Non-pigmented ciliary epithelial cell (primary cell): ENCODE results near the gene QPCT.
"Not testable (repeated sequence)": the region's sequence is repeated elsewhere in the genome, so short reads cannot be mapped to it uniquely, and the experiment has no call there.

Source experiments
- DNase-seq: peaks from one replicate; pipeline ENCODE4 v3.0.0-alpha.2; 2010; ENCODE audit warnings: low read depth

QPCT gene

GRCh38 chr2:37344453-37345361 lies at the start of gene QPCT:
Gene QPCT, plus strand, starts transcription at chr2:37344630. Its CDS starts 102 bp downstream, at chr2:37344732.
- no peak for DNase-seq

DNA sequence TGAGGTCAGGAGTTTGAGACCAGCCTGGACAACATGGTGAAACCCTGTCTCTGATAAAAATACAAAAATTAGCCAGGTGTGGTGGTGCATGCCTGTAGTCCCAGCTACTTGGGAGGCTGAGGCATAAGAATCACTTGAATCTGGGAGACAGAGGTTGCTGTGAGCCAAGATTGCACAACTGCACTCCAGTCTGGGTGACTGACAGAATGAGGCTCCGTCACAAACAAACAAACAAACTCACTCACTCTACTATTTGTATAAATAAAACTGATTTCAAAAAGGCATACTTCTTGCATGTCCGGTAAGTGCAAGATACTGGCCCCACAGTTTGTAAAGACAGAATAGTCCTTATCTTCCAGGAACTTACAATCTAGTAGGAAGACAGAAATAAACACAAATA lies 49.6 kb upstream of the QPCT start:
- not testable (repeated sequence) for DNase-seq

DNA sequence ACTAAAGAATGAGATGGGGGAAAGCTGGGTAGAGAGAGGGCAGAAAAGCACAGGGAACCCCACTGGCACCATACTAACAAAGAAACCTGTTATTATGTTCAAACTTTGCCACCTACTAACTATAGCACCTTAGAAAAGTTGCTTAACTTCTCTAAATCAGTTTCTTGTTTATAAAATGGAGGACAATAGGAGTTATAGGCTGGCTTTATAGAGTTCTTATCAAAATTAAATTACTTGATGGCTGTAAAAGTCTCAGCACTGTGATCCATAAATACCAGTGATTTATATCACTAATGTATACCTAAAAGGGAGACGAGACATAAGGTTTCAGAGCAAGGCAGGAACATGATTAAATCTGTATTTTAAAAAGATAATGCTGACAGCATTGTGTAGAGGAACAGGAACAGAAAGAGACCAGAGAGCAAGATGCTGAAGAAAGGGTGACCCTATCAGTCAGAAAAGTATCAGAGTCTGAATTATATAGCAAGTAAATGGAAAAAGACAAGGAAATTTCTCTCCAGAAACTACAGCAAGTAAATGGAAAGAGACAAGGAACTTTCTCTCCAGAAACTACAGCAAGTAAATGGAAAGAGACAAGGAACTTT lies 48.9 kb upstream of the QPCT start:
- no peak for DNase-seq

GRCh38 chr2:37297632-37298031 lies 46.8 kb upstream of the QPCT start:
- no peak for DNase-seq

GRCh38 chr2:37300146-37300545 lies 44.3 kb upstream of the QPCT start:
- no peak for DNase-seq

GRCh38 chr2:37300578-37300977 lies 43.9 kb upstream of the QPCT start:
- DNase-seq: no peak

- DNase-seq: no peak
Observed at GRCh38 chr2:37301408-37301807, 43.0 kb upstream of the QPCT start.

DNA sequence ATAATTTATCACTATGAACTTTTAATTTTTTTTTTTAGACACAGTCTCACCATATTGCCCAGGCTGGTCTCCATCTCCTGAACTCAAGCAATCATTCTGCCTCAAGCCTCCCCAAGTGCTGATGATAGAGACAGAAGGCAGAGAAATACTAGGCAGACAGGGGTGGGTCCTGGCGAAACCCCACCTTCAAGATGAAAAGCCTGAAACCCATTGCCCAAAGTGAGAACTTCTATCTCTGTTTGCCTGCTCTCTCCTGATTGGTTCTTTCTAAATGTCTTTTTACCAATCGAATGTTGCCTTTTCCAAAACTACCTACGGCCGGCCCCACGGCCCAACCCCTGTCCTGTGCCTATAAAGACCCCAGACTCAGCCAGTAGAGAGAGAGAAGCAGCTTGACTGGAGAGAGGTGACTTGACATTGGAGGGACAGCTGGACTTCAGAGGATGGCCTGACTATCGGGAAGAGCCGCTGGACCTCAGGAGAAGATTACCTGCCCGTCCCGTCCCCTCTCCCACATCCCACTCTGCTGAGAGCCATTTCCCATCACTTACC lies 41.7 kb upstream of the QPCT start:
- no peak for DNase-seq

GRCh38 chr2:37306024-37306423 lies 38.4 kb upstream of the QPCT start:
- no peak for DNase-seq

- no peak for DNase-seq
Observed at GRCh38 chr2:37307500-37307899, 36.9 kb upstream of the QPCT start.

DNA sequence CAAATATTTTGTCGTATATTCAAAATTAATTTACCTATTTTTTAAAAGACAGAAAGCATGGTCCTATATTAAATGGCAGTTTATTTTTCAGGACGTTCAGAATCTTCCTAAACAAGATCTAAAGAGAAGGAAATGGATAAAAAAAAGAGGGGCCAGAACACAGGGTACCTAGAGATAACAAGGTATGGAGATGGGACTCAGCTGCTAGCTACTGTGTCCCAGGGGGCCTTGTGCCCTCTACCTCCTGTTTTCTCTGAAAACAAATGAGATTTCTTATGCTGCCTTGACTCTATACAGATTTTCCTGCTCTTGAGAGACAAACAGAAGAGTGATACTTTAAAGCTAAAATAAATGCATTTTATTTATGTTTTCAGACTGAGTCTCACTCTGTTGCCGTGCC lies 29.1 kb upstream of the QPCT start:
- no peak for DNase-seq

- no peak for DNase-seq
Observed at GRCh38 chr2:37316181-37316580, 28.2 kb upstream of the QPCT start.

DNA sequence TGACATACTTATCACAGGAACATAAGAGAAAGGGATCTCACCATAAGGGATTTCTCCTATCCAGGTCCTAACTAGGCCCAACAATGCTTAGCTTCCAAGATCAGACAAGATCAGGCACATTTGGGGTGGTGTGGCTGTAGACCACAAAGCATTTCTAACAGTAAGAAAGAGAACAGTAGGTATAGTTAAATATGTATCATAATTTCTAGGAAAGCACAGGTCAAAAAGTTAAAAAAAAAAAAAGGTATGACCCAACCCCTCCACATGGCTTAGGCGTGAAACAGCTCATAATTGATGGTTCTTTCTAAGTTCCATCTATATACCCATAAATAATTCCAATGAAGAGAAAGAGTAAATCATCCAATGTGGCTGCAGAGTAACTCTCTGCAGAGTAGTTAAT lies 26.7 kb upstream of the QPCT start:
- DNase-seq: no peak

DNA sequence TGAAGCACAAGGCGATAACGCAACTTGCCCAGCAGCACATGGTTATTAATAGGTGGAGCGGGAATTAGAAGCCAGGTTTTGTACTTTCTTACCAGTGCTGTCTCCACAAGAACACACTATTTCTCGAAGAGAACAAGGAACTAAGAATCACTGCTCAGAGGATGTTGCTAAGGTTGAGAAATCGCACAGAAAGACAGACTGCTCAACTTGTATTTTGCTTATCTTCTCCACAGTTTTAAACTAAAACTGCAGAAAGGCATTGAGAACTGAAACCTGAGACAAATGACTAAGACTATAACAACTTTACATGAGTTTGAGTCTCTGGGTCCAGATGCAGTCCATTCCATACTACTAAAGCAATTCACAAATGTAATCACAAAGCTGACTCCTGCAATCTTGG lies 26.0 kb upstream of the QPCT start:
- DNase-seq: peak; percentile 62

DNA sequence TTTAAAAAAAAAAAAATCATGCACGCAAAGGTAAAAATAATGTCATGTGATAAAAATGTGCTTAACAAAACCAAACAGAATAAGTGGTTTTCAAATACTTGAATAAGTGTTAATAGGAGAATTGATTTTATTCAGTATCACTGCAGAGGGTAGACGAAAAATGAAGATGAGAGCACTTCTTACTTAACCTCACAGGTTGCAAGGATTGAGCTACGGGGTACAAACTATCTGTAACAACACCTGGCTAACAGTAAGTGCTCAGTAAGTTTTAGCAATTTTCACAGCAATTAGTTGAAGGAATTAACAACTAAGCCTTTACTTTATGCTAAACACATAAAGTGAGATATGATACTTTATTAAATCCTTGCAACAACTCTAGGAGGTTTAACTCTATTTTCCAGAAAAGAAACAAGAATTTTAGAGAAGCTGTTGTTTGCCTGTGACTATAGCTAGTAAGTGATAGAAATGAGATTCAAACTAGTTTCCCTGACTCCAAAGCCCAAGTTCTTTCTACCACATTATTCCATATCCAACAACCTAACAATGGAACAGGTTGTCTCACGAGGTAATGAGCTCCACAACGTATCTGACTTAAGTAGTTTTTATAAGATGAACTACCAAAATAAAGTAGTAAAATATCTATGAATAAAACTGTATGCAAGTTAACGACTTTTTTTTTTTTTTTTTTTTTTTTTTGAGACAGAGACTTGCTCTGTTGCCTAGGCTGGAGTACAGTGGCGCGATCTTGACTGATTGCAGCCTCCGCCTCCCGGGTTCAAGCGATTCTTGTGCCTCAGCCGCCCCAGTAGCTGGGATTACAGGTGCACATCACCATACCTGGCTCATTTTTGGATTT lies 24.4 kb upstream of the QPCT start:
- no peak for DNase-seq

DNA sequence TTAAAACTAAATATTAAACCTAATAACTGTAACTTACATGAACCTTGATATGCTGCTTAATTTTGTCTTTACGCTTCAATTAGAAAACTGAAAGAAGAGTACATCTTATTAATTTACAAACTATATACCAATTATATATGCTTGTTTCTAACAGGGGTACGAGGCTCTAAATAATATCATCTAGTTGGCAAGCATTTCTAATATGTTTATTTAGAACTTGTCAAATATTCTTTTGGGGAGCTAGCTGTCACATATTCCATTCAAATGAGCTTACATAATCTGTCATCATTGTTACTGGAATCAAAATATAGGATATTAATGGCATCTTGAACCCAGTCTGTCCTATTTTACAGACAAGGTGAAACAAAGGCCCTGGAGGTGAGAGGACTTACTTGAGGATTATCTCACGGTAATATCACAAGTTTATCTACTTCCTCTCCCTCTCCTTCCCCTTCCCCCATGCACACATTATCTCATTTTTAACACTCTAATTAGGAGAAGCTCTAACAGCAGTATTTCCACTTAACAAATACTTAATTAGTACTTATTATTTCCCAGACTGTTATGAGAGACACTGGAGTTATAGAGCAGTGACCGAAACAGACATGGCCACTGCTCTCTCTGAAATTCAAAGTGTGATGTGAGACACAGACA lies 23.3 kb upstream of the QPCT start:
- no peak for DNase-seq

- no peak for DNase-seq
Observed at GRCh38 chr2:37322368-37322767, 22.1 kb upstream of the QPCT start.

- no peak for DNase-seq
Observed at GRCh38 chr2:37323176-37323780, 21.2 kb upstream of the QPCT start.

DNA sequence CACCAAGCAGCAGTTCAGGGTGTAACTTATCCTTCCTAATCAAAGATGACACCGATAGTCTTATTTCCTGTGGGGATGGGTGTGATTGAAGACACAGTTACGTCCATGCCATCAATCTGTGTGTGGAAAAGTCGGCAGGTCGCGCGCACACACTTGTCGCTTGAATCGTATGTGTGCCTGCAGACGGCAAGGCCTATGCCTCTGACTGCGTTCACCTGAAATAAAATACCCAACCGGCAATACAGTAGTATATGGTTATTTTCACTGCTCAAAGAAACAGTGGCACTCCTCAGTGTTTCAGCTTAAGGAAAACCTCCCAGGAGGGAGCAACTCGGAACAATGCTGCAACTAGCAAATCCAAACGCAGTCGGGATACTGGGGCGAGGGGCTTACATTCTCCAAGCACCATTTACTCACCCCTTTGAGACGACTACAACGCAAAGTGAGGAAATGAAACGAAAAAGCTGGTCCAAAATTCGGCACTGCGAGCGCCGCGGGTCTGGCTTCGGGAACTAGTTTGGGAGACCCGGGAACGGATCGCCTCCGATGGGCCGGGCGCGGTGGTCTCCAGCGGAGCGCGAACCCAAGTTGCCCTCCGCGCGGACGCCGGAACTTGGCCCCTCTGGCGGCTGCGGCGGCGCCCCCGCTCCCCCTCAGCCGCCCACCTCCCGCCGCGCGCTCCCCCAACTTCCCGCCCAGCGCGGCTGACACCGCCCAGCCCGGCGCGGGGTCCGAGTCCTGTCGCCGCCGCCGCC lies 20.5 kb upstream of the QPCT start:
- DNase-seq: no peak

DNA sequence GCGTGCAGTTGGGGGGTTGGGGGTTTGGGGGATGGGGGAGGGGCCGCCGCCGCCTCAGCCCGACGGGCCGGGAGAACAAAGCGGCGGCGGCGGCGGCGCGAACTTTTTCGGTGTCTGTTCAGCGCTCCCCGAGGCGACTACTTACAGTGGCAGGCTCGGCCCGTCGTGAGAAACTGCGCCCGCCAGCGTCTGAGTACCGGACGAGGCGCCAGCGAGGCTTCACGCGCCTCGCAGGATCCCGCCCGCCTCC lies 20.0 kb upstream of the QPCT start:
- DNase-seq: no peak
